Mesothelial cell of epicardium (in vitro differentiated cells): ENCODE measurements around the gene PRKAR2A. TPM values are rescaled to one million over a fixed set of nuclear protein-coding genes. Genes with fewer than 3 reads are reported as not detected.
"Not testable (repeated sequence)": the region's sequence is repeated elsewhere in the genome, so short reads cannot be mapped to it uniquely, and the experiment has no call there.

Experiments used
- DNase-seq, 2 experiments: peaks; one replicate each; pipeline ENCODE4 v3.0.0; 2021; ENCODE audit warnings: low spot score in 2 of 2; ENCODE audit not compliant: unreplicated experiment in 2 of 2
- H3K27ac Mint-ChIP-seq: 2 replicates; pipeline ENCODE4 v1.8.0; 2021; ENCODE audit warnings: mixed read lengths
- H3K27me3 Mint-ChIP-seq: 2 replicates; pipeline ENCODE4 v1.8.0; 2021; ENCODE audit warnings: low read depth, mixed read lengths
- H3K36me3 Mint-ChIP-seq: 2 replicates; pipeline ENCODE4 v1.8.0; 2021; ENCODE audit warnings: mixed read lengths
- H3K4me1 Mint-ChIP-seq: 2 replicates; pipeline ENCODE4 v1.8.0; 2021; ENCODE audit warnings: mixed read lengths
- H3K4me3 Mint-ChIP-seq: 2 replicates; pipeline ENCODE4 v1.8.0; 2021; ENCODE audit warnings: mild to moderate bottlenecking, moderate library complexity, mixed read lengths
- H3K9me3 Mint-ChIP-seq: 2 replicates; pipeline ENCODE4 v1.8.0; 2021; ENCODE audit warnings: mixed read lengths
- CTCF ChIP-seq: fragments of 200-600 bp; sonication (generic); IDR thresholded peaks from one replicate; pipeline ENCODE4 v1.5.0; 2021; ENCODE audit warnings: antibody characterized with exemption; ENCODE audit not compliant: unreplicated experiment
- total RNA-seq: library from RNA; stranded (reverse); gene quantifications from 3 replicates; pipeline ENCODE4 v1.2.1, GENCODE V29; 2021

The PRKAR2A gene
- total RNA-seq, 1 donor from 2014 or later: 35.4 TPM

DNA sequence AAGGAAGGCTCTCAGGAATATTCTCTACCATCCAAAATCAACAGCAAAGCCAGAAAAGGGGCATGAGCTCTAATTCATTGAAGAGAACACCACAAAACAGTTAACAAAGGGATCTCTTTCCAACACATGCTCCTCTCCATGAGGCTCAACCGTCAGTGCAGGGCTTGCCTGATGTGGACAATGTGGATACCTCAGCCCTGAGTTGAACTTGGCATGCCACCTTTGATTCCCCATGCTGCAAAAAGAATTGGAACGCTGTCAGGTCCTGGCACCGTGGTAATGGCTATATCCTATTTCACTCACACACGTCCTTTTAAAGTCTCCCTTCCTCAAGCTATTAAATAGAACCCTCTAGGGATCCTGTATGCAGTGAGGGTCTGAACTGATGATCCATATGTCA is 100.0 kb downstream of the PRKAR2A start:
- no peak overlapping the region for H3K27ac Mint-ChIP-seq
- no peak for DNase-seq
- peaks cover 5% of the 10 kb centered on the region for H3K9me3 Mint-ChIP-seq
- H3K4me3 Mint-ChIP-seq: no peak overlapping the region
- H3K4me1 Mint-ChIP-seq: no peaks in the 10 kb centered on the region
- peaks cover 10% of the 10 kb centered on the region for H3K36me3 Mint-ChIP-seq
- TF ChIP-seq CTCF: no peak
- H3K27me3 Mint-ChIP-seq: no peaks in the 10 kb centered on the region

DNA sequence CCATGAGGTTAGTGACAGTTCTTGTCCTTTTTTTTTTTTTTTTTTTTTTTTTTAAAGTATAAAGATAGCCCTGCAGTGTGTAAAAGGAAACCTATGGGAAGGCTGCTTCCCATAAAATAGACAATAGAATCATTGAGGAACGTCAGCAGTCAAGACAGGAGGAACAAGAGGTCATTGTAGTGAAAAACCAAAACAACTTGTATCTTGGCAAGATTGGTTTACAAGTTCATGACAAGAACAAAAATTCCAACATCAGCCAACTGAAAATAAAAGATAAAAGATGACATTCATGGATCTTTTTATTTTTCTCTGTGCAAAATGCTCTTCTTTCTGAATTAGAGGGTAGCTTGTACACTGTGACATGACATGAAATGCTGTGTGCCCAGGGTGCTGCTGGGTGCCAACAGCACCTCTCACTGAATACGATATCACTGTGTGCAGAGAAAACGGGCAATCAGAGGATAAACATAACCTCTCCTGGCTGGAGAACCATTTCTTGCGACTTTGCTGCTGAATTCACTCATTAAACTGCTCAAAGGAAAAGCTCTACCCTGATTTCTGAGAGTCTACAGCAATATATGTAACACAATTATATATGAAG is 100.6 kb downstream of the PRKAR2A start:
- no peak for DNase-seq
- Mint-ChIP-seq H3K9me3 (peaks cover 5% of the 10 kb centered on the region), H3K36me3 (peaks cover 8% of the 10 kb centered on the region), H3K27ac (no peak overlapping the region), H3K27me3 (no peaks in the 10 kb centered on the region), H3K4me3 (no peak overlapping the region), H3K4me1 (no peaks in the 10 kb centered on the region)
- no peak for TF ChIP-seq CTCF

- Mint-ChIP-seq H3K27me3 (no peaks in the 10 kb centered on the region), H3K27ac (no peak overlapping the region), H3K4me1 (peaks cover 5% of the 10 kb centered on the region), H3K9me3 (peaks cover 5% of the 10 kb centered on the region), H3K36me3 (peaks cover 5% of the 10 kb centered on the region), H3K4me3 (no peak overlapping the region)
- no peak for TF ChIP-seq CTCF
- no peak for DNase-seq
Observed at GRCh38 chr3:48743773-48744172, 103.9 kb downstream of the PRKAR2A start.

- H3K4me3 Mint-ChIP-seq, H3K27ac Mint-ChIP-seq, H3K9me3 Mint-ChIP-seq, DNase-seq, H3K4me1 Mint-ChIP-seq, H3K27me3 Mint-ChIP-seq, H3K36me3 Mint-ChIP-seq: not testable (repeated sequence)
Observed at GRCh38 chr3:48741226-48741625, 106.4 kb downstream of the PRKAR2A start.

- Mint-ChIP-seq H3K9me3 (no peaks in the 10 kb centered on the region), H3K36me3 (no peaks in the 10 kb centered on the region), H3K4me3 (peak overlapping the region; percentile 16), H3K27me3 (no peaks in the 10 kb centered on the region), H3K27ac (no peak overlapping the region), H3K4me1 (peaks cover 13% of the 10 kb centered on the region)
- TF ChIP-seq CTCF: peak; percentile 78
- peak; percentile 55 to 72 for DNase-seq
Observed at GRCh38 chr3:48739955-48740823, 107.5 kb downstream of the PRKAR2A start.

GRCh38 chr3:48739617-48739954 is 108.1 kb downstream of the PRKAR2A start:
- Mint-ChIP-seq H3K36me3 (no peaks in the 10 kb centered on the region), H3K4me1 (peaks cover 14% of the 10 kb centered on the region), H3K9me3 (no peaks in the 10 kb centered on the region), H3K4me3 (no peak overlapping the region), H3K27me3 (no peaks in the 10 kb centered on the region), H3K27ac (no peak overlapping the region)
- TF ChIP-seq CTCF: no peak
- no peak for DNase-seq
